Measurements from ENCODE around the gene PAX5.
"Not testable (repeated sequence)": the region's sequence is repeated elsewhere in the genome, so short reads cannot be mapped to it uniquely, and the experiment has no call there.

Gene PAX5

DNA sequence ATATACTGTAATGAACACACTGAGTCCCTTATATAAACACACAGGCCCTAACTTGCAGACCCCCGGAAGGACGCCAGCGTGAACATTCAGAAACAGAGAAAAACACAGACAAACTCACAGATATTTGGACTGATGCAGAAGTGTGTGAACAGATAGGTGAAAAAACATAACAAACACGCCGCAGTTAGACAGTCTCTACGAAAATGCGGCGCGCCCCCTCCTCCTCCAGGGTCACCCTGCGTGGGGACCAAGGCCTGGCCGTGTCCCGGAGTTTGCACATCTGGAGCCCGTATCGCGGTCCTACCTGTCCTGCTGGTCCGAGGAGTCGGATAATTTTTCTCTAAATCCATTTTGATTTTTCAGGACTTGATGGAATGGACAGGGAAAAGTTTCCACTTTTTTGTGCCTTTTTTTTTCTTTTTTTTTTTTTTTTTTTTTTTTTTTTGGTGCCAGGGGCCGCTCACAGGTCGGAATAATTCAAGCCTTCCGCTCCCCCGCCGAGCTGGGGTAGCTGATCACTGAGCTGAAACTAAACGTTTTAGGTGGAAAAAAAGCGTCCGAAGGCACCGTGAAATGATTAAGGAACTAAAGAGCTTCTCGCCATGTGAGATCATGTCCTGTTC, at the start of gene PAX5:
Gene PAX5, minus strand, starts transcription at position 587 of the 623 bp plus-strand sequence. Its CDS starts 237 bp downstream, at position 350.
- DNase-seq (ENCODE audit: low read depth, low spot score), result no peak

DNA sequence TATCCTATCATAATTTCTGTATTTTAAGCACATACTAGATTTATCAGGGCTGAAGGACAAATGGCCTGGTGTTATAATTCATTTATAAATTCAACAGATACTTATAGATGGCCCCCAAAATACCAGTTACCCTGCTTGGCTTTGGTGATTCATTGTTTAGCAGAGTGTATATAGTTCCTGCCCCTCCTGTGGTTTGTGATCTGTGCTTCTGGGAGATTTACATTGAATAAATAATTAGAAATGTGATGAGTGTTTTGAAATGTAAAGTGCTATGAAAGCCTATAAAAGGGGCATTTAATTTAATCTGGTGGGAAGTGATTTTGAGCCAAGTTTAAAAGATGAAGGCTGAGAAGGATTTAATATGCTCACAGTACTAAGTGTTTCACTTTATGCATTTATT, 49.6 kb upstream of the PAX5 start:
- DNase-seq (ENCODE audit: low read depth, low spot score), result no peak

- no peak for DNase-seq (ENCODE audit: low read depth, low spot score)
These were observed 48.2 kb upstream of the PAX5 start for GRCh38 chr9:37082214-37082765.

GRCh38 chr9:37081507-37081906, 47.4 kb upstream of the PAX5 start:
- not testable (repeated sequence) for DNase-seq (ENCODE audit: low read depth, low spot score)

- DNase-seq (ENCODE audit: low read depth, low spot score), result not testable (repeated sequence)
These were observed 46.1 kb upstream of the PAX5 start for GRCh38 chr9:37080165-37080628.

DNA sequence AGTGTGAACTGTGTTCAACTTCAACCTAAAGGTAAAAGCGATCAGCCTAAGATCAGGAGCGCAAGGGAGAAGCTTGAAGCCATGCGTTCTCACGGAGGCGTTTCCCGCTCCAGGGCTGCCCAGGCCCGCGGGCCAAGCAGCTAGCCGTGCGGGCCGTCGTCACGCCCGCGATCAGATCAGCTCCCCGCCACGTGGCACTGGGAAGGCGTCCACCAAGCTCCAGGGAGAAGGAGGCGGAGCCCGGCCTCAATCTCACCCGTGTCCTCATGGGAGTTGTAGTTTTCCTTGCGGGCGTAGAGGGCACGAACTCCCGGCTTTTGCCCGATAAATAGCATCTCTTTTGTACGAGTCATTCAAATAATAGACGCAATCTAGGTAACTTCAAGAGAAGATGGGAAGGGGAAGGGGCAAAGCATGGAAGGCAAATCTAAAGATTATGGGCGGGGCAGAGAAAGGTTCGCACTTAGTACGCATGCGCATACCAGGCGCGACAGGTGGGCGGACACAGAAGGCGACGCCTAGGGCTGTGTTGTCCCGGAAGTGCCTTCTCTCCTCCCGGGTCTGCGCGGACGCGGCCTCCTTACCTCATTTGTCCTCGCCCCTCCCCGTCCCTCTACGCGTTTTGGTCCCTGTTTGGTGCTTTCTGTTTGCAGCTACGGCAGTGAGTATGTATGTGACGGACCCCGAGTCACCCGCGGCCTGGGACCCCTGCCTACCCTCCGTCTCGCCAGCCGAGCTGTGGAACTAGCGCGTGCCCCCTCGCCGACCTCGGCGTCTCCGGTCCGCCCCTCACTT, 45.5 kb upstream of the PAX5 start:
- DNase-seq (ENCODE audit: low read depth, low spot score), result peak; percentile 88

DNA sequence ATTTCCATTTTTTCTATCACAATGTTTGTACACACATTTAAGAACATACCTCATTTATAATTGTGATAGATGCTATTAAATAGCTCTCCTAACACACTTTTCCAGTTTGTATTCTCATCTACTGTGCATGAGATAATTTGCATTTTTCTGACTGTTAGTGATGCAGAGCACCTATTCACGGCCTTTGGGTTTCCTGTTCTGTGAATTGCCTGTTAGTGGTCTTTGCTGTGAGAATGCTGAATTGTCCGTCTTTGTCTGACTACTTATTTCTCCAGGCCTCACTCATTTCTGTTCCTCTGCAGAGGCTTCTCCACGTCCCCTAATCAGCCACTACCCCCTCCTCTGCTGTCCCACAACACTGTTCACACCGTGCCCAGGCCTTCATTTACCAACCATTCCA, 40.7 kb upstream of the PAX5 start:
- not testable (repeated sequence) for DNase-seq (ENCODE audit: low read depth, low spot score)

DNA sequence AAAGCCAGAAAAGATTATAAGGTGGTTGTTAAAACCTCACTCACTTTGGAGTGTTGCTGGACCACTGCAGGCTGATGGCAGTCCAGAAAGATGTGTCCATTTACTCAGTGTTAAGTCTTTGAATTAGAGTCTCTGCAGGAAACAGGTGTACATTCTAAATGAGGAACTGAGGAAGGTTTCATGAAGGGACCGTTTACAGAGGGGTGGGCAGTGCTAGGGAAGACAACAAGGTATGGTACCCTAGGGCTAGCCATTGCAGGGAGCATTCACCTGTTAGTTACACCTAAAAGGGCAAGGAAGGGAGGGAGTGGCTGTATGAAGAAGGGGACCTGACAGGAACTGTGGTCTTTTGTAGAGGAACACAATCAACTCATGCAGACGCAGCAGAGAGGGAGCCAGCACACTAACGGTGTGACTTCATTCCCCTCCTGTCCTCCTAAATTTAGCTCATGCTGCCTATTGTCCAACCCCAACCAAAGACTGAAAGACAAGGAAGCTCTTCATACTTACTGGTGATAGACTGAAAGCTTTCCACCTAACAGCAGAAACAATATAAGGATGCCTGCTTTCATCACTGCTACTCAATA, 32.2 kb upstream of the PAX5 start:
- DNase-seq (ENCODE audit: low read depth, low spot score), result no peak

- DNase-seq (ENCODE audit: low read depth, low spot score), result no peak
These were observed 28.3 kb upstream of the PAX5 start for GRCh38 chr9:37062336-37062735.

- no peak for DNase-seq (ENCODE audit: low read depth, low spot score)
These were observed 27.7 kb upstream of the PAX5 start for GRCh38 chr9:37061768-37062167.

- DNase-seq (ENCODE audit: low read depth, low spot score), result no peak
These were observed 26.8 kb upstream of the PAX5 start for GRCh38 chr9:37060833-37061232.

GRCh38 chr9:37056046-37056920, 22.2 kb upstream of the PAX5 start:
- DNase-seq (ENCODE audit: low read depth, low spot score), result no peak

GRCh38 chr9:37054363-37054720, 20.3 kb upstream of the PAX5 start:
- DNase-seq (ENCODE audit: low read depth, low spot score), result not testable (repeated sequence)

- no peak for DNase-seq (ENCODE audit: low read depth, low spot score)
These were observed 19.8 kb upstream of the PAX5 start for GRCh38 chr9:37053684-37054362.

- DNase-seq (ENCODE audit: low read depth, low spot score), result no peak
These were observed 12.6 kb upstream of the PAX5 start for GRCh38 chr9:37046683-37047082.

- DNase-seq (ENCODE audit: low read depth, low spot score), result no peak
These were observed 8.4 kb upstream of the PAX5 start for GRCh38 chr9:37042421-37042820.

DNA sequence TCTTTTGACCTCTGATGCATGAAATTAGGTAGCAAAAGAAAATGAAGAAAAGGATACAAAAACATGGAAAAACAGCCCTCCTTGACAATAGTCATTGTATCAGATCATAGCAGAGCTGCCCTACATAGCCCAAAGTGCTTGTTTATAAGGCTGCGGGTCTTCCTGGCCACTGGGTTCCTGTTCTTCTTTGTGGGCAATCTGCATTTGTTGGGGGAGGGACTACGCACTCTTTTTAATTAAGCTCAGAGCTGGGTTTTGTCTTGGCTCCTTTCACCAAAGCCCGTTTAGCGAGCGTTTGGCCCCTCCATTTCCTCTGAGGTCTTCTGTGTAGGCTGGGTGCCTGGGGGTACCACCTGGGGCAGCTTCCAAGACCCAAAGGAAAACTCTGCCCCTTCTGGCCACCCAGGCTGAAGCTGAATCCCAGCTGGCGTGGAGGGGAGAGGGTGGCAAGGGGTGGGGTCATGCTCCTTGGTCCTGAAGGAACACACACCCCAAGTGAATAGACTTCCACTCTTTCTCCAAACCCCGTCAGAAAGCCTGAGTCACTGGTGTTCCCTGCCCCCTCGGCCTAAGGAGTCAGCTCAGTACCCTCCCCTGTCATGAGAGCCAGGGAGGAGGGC, 6.5 kb upstream of the PAX5 start:
- DNase-seq (ENCODE audit: low read depth, low spot score), result no peak

DNA sequence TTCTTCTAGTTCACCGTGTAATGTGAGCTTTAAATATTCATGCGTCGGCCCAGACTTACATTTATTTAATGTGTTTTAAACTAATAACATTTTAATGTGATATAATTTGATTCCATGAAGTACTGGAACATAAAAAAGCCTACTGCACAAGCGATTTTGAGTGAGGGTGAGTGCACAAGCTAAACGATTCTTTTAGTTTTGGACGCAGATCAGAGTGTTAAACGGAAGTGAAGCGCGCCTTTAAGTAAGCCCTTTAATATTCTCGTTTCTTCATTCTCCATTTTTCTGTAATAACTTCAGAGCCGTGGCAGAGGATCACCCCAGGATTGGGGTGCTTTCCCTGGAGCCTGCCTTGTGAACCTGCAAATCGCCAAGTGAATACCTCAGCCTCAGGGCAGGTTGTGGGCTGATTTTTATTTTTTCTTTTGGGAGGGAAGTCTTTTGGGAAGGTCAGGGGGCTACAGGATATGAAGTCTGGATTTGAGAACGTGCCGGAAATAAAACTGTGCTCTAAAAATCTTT, 4.9 kb upstream of the PAX5 start:
- no peak for DNase-seq (ENCODE audit: low read depth, low spot score)

DNA sequence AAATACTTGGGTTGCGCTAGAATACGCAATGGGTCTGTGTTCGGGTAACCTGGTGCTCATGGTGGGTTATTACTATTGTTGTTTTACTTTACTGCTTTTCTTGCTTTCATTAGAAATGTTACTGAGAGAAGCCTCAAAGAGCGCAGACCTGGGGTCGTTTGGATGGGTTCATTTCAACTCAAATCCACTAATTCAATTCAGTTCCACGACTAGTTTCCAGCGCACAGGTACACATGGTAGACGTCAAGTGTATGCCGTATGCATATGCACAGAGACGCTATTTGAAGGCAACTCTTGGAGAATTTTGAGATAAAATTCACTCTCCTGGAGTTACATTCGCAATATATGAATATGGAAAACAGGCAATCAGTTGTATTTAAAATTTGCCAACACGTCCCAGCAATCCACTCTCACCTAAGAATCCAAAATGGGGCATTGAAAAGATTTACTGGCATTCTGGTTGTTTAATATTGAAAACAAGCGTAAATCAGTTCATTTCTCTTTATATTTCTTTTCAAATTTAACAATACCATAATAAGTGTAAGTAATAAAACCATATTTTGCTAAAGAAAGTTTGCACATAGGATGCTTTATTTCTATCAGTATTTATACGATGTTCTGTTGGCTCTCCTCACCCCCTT, 4.4 kb upstream of the PAX5 start:
- no peak for DNase-seq (ENCODE audit: low read depth, low spot score)
